Measurements from ENCODE around the gene BACE2.

Gene BACE2

DNA sequence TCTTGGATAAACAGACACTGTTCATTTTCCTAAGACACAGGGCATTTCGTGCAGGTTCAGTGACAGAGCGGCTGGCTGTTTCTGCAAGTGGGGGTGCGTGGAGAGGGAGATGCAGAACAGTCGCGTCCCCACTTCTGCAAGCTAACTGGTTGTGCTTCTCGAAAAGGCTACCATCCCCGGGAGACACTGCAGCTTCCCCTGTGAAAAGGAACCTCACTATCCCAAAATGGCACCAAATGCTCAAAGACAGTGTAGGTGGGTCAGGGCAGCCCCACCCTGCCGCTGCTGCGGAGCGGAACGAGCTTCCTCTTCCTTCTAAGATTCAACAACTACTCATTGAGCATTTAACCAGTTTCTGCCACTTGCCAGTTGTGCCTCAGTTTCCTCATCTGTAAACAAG, 19.2 kb upstream of the BACE2 start:
- no peak for DNase-seq (ENCODE audit: low spot score)

DNA sequence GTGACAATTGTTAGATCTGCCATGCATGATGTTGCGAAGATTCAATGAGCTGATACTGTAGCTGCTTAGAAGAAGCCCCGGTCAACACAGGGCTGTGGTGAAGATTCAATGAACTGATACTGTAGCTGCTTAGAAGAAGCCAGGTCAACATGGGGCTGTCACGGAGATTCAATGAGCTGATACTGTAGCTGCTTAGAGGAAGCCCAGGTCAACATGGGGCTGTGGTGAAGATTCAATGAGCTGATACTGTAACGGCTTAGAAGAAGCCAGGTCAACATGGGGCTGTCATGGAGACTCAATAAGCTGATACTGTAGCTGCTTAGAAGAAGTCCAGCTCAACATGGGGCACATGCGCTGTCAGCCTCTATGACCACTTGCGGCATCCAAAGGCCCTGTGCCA, 18.8 kb upstream of the BACE2 start:
- DNase-seq (ENCODE audit: low spot score) = no peak

DNA sequence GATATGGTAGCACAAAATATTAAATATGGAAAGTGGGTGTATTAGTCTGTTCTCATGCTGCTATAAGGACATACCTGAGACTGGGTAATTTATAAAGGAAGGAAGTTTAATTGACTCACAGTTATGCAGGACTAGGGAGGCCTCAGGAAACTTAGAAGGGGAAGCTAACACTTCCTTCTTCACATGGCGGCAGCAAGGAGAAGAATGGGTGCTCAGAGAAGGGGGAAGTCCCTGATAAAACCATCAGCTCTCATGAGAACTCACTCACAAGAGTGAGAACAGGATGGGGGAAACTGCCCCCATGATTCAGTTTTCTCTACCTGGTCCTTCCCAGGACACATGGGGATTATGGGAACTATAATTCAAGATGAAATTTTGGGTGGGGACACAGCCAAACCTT, 15.8 kb upstream of the BACE2 start:
- no peak for DNase-seq (ENCODE audit: low spot score)

DNA sequence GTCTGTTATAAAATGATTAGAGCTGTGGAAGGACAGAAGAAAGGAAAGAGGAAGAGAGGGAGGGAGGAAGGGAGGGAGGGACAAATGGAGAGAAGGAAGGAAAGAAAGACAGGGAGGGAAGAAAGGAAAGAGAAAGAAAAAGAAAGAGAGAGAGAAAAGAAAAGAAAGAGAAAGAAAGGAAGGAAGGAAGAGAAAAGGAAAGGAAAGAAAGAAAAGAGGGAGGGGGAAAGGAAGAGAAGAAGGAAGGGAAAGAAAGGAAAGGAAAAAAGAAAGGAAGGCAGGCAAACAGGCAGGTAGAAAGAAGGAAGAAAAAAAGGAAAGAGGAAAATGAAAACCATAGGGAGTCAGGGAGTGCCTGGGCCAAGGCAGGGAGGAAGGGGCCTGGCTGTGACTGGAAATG, 14.5 kb upstream of the BACE2 start:
- DNase-seq (ENCODE audit: low spot score) = no peak

DNA sequence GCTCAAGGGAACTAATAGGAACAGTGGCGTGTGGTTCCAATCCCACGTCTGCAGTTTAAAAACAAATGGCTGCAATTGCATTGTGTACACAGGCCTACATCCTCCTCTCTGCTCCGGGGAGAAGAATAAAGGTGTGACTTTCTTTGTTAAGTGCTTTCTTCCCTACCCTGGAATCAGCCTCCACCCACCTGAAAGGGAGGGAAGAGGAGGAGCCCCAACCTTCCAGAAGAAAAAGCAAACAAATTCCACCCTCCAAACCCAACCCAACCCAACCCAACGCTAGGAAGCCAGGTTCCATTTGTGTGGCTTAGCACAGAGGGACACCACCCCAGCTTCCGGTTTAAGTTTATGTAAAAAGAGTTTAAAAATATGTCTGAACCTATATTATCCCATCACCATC, 11.8 kb upstream of the BACE2 start:
- no peak for DNase-seq (ENCODE audit: low spot score)

DNA sequence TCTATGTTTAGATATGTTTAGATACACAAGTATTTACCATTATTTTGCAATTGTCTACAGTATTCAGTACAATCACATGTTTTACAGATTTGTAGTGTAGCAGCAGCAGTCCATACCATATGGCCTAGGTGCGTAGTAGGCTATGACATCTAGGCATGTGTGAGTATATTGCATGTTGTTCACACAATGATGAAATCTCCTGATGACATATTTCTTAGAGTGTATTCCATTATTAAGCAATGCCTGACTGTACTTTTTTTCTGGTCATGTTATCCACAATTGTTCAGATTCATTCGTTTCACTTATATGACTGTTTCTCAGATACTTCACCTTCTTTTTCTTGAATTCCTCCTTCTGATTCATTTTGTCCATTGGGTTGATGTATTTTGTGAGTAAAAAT, 9.9 kb upstream of the BACE2 start:
- DNase-seq (ENCODE audit: low spot score) = no peak

DNA sequence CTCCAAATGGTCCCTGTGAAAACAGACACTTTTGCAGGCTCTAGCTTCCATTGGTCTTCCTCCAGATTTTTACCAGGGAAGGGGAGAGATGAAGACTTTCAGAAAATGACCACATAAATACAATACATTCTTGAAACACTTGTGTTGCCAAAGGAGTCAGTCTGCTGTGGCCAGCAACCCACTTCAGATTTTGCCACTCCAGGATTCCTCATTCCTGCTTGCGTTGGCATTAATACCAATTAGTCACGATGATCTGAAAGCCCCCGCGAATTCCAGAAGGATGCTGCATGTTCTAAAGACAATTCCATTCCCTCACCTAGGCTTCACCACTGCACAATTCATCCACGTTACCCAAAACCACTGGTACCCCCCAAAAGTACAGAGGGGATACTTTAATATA, 7.9 kb upstream of the BACE2 start:
- DNase-seq (ENCODE audit: low spot score) = no peak

DNA sequence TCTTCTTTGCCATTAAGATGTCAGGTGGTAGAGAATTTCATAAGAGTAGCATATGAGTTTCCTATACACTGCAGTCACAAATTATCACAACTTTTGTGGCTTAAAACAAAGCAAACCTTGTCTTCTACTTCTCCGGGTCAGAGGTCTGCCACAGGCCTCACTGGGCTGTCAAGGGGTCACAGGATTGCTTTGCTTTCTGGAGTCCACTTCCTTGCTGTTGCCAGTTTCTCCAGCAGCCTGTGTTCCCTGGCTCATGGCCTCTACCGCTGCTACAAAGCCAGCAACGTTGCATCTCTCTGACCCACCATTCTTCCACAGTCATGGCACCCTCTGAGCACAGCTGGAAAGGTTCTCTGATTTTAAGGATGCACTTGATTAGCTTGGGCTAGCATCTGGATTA, 6.5 kb upstream of the BACE2 start:
- no peak for DNase-seq (ENCODE audit: low spot score)

DNA sequence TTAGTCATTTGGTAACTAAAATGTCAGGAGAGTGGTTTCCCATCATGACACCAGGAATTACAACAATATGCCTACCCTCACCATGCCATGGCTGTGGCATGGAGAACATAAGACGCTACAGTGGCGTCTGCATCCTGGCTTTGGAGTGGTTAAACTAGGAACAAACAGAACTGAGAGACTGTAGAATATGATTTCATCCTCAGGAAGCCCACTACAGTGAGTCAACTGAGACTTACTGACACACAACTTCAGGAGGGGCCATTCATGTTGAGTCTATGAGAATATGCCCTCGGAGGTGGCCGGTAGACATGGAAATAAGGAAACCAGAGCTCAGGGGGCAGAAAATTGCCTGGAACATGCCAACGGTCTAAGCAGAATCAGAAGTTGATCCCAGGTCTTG, 5.9 kb upstream of the BACE2 start:
- DNase-seq (ENCODE audit: low spot score) = no peak

DNA sequence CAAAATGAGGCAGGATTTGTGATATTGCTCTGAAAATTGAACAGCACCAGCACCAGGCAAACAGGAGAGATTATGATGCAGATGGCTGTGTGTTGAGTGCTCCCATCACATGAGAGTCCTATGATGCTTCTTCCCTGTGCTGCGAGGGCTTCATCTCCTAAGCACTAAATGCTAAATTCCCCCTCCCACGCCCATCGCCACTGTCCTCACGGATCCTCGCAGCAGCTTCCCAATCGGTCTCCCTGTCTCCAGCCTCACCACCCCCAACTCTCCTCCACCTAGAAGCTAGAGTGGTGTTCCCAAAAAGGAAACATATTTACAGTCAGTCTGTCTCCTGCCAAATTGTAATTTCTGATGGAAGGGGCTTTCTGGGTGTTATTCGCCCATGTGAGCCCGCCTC, 4.9 kb upstream of the BACE2 start:
- no peak for DNase-seq (ENCODE audit: low spot score)

DNA sequence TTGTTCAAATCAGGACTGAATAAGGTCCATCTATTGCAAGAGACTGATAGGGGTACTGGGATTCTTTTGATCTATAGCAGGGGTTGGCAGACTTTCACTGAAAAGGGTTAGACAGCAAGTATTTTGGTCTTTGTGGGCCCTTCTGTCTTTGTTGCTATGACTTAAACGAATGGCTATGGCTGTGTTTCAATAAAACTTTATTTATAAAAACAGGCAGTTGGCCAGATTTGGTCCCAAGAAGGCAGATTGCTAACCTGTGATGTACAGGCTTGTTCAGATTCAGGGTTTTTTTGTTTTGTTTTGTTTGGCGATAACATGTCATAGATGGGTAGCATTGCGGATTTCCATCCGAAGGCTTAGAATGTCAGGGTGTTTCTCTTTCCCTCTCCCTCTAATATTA, 3.9 kb upstream of the BACE2 start:
- no peak for DNase-seq (ENCODE audit: low spot score)

DNA sequence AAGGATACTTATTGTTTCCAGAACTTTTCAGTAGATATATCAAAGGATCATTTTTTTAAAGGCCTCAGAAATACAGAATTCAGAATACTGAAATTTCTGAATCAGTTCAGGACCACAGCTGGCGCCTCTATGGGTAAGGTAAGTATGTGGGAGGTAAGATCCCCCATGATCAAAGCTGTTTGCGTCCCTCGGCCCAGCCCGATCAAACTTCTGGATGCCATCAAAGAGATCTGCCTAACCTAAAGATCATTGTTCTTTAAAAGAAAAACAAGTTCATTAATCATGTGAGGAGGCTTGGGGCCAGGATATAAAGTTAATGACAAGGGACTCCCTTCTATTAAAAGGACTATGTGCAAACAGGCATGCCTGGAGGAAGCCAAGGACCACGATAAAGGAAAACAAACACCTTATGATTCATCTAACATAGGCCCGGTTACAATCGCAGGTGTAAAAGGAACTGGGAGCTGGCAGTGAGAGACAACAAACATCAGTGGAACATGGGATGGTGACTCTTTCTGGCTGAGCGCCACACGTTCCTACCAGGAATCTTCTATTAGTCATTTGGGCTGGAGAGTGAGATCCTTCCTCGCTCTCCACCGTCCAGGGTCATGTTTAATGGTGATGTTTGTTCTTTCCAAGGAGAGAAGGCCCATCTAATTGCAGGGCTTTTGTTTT, 2.8 kb upstream of the BACE2 start:
- no peak for DNase-seq (ENCODE audit: low spot score)

DNA sequence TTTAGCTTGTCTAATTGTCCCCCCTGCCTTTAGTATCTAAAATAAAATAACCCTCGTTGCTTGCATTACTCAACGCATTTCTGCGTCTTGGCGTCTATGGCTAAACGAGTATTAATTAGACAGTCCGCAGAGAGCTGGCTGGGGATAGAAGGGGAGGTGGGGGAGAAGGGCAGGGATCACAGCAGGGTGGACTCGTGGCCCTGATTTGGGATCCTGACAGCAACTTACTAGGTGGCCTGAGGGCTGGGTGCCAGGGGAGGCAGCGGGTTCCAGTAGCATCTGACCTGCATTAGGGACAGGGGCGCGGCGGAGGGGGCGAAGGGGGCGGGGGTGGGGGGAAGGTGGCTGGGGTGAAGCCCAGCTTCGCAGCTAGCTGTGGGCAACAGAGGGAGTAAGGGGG, 1.1 kb upstream of the BACE2 start:
- no peak for DNase-seq (ENCODE audit: low spot score)

DNA sequence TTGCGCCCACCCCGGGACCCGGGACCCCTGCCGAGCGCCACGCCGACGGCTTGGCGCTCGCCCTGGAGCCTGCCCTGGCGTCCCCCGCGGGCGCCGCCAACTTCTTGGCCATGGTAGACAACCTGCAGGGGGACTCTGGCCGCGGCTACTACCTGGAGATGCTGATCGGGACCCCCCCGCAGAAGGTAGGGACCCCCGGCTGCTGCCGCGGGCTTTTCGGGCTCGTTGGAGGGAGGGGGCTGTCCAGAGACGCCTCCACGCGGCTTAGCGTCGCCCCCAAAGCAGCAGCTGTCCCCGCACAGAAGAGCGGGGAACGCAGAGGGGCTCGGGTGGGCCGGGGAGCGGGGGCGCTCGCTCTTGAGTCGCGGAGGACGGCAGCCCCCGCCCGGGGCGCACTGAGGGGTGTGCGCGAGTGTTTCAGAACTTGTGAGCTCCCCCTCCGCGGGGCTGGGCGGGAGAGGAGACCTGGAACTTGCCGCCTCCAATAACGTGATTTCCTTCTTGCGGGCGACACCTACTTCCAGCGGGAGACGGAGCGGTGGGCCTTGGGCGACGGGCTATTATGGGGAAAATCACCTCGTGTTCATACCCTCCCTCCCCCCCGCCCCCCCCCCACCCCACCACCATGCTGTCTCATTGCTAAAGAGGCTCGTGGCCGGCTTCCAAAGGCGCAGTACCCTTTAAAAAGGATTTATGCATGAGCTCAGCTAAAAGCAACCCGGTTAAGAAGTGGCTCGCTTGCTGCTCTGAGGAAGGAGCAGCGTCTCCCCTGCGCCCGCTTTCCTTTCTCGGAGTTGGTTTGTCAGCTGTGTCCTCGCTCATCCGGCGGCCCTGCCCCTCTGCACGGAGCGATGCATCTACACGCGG, 664 bp downstream of the BACE2 start:
- DNase-seq (ENCODE audit: low spot score) = no peak

DNA sequence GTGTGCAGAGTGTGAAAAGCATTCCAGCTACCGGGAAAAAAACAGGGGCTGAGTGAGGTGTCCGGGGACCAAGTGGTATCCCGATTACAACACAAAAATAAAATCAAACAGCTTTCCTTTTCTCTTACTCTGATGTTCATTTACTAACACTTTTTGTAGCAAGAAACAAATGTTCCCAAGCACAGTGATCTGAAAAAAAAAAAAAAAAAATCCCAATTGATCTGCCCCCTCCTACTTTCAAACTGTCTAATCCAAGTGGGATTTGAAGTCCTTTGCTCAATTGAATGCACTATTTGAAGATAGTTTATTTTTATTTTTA, 1.3 kb downstream of the BACE2 start:
- no peak for DNase-seq (ENCODE audit: low spot score)

DNA sequence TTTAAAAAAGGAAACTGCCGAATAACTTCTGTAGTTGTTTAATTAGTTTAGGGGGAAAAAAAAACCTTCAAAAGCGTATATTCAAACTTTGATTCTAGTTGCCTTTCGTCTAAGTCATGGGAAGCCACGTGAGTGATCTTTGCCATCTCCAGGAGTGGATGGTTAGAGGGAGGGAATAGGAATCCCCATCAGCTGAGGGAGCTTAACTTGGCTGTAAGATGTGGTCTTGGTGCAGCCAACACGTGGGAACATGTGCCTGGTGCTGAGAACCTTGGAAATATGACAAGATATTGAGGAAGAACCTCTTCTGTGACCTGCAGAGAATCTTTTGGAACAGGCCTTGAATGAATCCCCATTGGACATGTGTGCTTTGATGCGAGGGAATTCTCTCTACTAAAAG, 1.7 kb downstream of the BACE2 start:
- DNase-seq (ENCODE audit: low spot score) = no peak

DNA sequence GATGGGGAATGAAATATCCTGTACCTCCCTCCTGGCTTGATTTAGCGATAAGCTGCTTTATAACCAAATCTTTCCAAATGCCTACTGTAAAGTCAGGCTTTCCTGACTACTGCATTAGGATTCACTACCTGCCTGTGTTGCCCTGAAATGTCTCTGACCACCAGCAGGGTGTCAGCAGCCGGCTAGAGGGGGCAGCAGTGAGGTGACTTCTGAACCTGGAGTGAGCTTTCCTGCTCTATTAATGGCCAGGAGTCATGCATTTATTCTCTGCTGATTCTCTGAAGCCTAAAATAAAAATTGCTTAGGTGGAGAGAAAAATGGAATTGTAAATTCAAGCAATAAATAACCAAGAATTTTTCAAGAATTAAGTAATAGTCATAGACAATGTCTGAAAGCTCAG, 2.5 kb downstream of the BACE2 start:
- peak; percentile 9 for DNase-seq (ENCODE audit: low spot score)

DNA sequence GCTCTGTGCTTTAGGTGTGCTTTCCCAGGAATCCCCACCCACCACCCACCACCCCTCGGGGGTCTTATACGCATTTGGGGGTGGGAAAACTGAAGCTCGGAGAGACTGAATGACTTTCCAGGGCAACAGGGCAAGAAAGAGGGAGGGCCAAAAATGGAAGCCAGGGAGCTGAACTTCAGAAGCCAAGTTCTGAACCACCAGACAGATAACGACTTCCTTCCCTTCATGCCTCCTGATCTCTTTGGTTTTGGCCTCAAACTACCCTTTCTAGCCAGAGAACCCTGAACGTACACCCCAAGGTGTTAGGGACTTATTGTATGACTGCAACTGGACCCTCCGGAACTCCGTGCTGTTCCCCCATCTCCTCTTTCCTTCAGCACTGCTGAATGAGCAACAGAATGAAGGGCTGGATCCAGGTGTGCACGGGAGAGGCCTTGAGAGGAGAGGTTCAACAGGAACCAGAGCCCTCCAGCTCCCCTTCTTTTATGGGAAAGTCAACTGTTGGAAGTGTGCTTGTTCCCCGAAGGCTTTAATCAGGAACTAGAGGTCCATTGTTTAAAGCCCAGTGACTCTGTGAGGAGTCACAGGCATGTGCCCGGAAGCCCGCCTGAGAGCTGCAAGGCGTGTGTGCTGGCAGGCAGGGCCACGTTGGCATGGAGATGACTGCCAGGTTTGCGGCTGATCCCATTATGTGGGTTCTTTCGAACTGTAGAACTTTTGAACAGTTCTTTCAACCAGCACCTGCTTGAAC, 3.1 kb downstream of the BACE2 start:
- no peak for DNase-seq (ENCODE audit: low spot score)

DNA sequence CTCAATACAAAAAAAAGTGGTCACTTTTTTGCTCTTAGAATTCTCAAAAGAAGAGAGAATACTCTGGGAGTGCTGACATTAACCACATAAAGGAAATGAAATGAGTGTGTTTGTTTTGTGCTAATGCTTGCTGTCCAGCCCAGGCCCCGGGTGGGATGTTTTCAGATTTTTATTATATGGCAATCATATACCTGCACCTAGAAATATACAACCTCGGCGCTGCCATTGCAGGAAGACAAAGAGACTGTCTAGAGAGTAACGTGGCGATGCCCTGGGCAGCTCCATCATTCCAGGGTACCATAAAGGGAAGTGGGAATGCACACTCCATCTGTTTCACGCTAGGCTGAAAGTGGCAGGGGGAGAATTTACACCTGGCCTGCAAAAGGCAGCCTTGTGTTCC, 7.1 kb downstream of the BACE2 start:
- DNase-seq (ENCODE audit: low spot score) = no peak

DNA sequence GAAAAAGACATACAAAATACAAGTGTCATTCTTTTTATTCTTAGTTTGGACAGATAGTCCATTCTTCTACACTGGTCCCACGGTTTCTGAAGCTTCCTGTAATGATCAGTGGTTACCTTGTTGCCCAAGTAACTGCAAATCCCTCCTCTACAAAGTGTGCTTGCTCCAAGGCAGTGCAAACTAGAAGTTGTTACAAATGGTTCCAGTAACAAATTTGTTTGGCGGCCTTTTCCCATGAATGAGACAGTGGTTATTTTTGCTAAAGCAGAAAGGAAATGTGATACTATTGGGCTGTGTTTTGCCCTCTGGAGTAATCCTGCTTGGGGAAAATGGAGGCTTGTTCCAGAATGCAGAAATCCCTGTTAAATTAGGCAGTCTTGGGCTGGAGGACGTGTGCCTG, 8.9 kb downstream of the BACE2 start:
- no peak for DNase-seq (ENCODE audit: low spot score)

DNA sequence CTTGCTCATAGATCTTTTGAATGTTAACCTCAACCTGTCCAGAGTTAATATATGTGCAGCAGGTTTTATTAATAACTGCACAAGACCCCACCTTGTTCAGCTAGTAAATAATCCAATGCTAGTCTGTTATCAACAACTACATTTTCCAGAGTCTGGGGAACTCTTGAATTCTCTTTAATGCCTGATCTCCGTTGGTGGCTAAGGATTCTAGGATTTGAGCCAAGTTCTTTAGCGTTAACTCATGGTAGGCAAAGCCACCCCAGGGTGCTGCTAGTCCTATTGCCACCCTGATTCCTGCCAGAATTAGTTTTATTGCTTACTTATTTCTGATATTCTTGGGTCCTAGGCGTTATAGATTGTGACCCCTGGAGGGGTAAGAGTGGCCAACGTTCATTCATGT, 12.8 kb downstream of the BACE2 start:
- DNase-seq (ENCODE audit: low spot score) = no peak

DNA sequence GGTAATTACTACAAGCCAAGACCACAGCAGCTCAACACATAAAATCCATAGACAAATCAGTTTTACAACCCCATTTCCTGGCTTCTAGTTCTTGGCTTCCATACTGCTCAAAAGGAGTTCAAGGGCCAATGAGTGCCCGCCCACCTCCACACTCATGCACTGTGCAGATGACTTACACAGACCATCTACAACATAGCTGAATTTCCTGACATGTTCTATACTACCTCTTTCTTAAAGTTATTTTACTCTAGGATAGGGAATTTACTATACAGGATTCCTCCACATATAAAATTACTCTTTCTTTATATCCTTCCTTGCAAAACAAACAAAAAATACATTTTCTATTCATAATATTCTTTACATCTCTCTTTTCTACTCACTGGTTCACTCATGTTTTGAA, 14.6 kb downstream of the BACE2 start:
- no peak for DNase-seq (ENCODE audit: low spot score)

DNA sequence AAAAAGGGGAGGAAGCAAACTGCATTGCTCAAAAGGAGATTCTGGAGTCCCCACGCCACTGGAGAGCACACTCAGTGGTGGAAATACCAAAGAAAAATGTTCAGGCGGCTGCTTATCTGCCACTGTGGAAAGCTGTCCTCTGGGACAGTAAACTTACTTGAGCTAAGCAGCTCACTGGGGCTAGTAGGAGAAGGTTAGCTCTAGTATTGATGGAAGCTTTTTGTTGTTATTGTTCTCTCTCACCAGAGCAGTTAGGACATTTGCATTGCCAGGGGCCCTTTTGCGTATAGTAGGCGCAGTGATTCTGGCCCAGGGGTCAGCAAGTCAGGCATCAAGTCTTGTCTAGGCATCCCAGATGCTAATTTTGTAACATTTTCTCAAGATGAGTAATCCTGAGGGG, 15.6 kb downstream of the BACE2 start:
- no peak for DNase-seq (ENCODE audit: low spot score)

Data from hematopoietic multipotent progenitor cell treated with erythropoietin and hydrocortisone succinate and interleukin-3 and kit ligand, for 17 days (in vitro differentiated cells).